SH-SY5Y (cell line): ENCODE data around the gene SMC1B.

Experiments
- GATA2 ChIP-seq: IDR thresholded peaks from 2 replicates; pipeline ENCODE4 v1.6.1; 2011; ENCODE audit warnings: mild to moderate bottlenecking, low read depth, low read length
- GATA3 ChIP-seq: IDR thresholded peaks from 2 replicates; pipeline ENCODE4 v1.6.1; 2011; ENCODE audit warnings: low read depth, mild to moderate bottlenecking, low read length, moderate library complexity

Gene SMC1B

DNA sequence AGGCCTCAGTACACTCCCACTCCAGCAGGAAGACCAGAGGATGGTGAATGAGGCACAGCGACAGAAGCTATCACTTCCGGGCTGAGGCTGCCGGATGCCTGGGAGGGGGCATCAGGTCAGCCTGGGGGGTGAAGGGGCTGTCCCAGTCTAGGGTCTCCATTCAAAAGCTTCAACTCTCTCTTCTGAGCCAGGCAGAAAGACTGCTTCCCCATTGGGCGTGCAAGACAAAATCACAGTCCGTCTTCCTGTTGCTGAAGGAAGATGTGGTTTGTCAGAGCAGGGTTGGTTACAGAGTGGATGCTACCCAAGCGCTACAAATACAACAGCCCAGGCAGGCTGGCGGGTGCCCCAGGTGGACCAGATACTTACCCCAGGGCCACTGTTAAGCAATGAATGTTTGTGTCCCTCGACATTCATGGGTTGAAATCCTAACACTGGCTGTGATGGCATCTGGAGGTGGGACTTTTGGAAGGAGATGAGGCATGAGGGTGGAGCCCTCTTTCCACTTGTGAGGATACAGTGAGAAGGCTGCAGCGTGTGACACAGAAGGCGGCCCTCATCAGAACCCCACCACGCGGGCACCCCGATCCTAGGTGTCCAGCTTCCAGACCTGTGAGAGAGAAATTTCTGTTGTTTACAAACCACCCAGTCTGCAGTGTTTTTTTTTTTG, 116.6 kb downstream of the SMC1B start:
- TF ChIP-seq GATA3 = no peak

DNA sequence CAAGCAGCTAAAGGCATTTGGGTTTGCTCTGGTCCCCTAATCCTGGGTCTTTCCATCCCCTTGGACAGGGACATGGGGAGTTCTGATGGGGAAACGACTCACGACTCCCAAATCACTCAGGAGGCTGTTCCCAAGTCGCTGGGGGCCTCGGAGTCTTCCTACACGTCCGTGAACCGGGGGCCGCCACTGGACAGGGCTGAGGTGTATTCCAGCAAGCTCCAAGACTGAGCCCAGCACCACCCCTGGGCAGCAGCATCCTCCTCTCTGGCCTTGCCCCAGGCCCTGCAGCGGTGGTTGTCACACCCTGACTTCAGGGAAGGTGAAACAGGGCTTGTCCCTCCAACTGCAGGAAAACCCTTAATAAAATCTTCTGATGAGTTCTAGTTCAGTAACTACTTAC, 117.9 kb downstream of the SMC1B start:
- TF ChIP-seq GATA3 = no peak
- TF ChIP-seq GATA2 = no peak
